HepG2 (cell line): ENCODE measurements around the gene CA7.

ENCODE experiments used
- NR2C2 ChIP-seq: sonication (generic); formaldehyde crosslinking; IDR thresholded peaks from 2 replicates; pipeline ENCODE4 v1.4.0; 2020; ENCODE audit warnings: missing genetic modification reagents, mild to moderate bottlenecking, moderate library complexity, borderline replicate concordance
- RBM39 ChIP-seq: fragments of 200-400 bp; formaldehyde crosslinking; IDR thresholded peaks from one replicate; pipeline ENCODE4 v1.6.1; 2018; ENCODE audit warnings: antibody characterized with exemption, mild to moderate bottlenecking, low read depth, low read length; ENCODE audit not compliant: poor library complexity, severe bottlenecking

DNA sequence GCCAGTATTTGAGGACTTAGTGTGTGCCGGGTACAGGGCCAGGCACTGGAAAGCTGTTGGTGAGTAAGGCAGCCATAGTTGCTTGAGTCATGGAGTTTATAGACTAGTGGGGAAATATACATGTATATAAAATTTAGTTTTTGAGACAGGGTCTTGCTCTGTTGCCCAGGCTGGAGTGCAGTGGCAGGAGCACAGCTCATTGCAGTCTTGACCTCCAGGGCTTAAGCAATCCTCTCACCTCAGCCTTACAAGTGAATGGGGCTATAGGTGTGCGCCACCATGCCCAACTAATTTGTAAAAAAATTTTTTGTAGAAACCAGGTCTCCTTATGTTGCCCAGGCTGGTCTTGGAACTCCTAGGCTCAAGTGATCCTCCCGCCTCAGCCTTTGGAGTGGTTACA is 38.5 kb downstream of the CA7 start:
- TF ChIP-seq RBM39 (no peak), NR2C2 (CRISPR knock-in tag) (no peak)
